ENCODE data around the gene GLT8D1. TPM values are rescaled to one million over a fixed set of nuclear protein-coding genes. Genes with fewer than 3 reads are reported as not detected.

The GLT8D1 gene
- total RNA-seq, 2 experiments from 2014 or later, result 34.0 to 35.6 TPM

DNA sequence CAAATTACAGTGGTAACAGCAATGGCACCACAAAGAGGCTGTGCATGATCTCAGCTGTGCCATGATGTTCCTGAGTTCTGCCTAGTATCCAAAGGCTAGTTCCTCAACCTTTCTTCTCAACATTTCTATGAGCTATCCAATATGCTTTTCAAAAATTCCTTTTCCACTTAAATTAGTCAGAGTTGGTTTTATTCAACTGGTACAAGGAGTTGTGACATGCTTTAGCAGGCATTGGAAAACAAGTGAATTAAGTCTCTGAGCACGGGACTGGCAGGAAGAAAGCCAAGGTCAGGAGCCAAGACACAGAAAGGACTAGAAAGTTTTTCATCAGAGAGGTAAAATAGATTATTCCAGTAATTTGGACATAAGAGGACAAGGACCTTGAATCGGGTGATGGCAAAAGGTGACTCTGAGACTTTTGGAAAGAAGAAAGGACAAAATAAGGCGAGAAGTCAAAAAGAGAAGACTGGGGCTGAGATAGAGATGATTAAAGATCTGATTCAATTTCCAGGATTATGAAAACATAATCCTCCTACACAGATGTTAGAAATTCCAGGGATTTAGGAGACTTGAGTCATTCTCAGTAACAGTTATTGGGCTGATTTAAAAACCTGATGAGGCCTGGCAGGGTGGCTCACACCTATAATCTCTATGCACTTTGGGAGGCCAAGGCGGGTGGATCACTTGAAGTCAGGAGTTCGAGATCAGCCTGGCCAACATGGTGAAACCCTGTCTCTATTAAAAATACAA is 56.0 kb downstream of the GLT8D1 start:
- CTCF ChIA-PET (ENCODE audit: unreplicated experiment), result no interaction called here
- POLR2A ChIA-PET, result interaction anchor here (1.1 kb wide), 1 partner anchor 38 kb away, joined by 3 read pairs; no protein-coding TSS in a partner anchor
- no peaks in the 10 kb centered on the region for H3K9me3 ChIP-seq (ENCODE audit: low read length)
- no peak overlapping the region for H3K4me3 ChIP-seq (ENCODE audit: low read depth, low read length, poor library complexity, severe bottlenecking)
- H3K4me2 ChIP-seq (ENCODE audit: low read length), result no peak overlapping the region
- H3K36me3 ChIP-seq (ENCODE audit: insufficient read depth, low read length), result peaks cover 93% of the 10 kb centered on the region
- no peak for TF ChIP-seq EZH2phosphoT487 (IDR thresholded peaks at IDR 0.05; ENCODE audit: borderline replicate concordance, low read depth, low read length)
- TF ChIP-seq, protein P1, sequence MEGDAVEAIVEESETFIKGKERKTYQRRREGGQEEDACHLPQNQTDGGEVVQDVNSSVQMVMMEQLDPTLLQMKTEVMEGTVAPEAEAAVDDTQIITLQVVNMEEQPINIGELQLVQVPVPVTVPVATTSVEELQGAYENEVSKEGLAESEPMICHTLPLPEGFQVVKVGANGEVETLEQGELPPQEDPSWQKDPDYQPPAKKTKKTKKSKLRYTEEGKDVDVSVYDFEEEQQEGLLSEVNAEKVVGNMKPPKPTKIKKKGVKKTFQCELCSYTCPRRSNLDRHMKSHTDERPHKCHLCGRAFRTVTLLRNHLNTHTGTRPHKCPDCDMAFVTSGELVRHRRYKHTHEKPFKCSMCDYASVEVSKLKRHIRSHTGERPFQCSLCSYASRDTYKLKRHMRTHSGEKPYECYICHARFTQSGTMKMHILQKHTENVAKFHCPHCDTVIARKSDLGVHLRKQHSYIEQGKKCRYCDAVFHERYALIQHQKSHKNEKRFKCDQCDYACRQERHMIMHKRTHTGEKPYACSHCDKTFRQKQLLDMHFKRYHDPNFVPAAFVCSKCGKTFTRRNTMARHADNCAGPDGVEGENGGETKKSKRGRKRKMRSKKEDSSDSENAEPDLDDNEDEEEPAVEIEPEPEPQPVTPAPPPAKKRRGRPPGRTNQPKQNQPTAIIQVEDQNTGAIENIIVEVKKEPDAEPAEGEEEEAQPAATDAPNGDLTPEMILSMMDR (conservative IDR thresholded peaks at IDR 0.05; ENCODE audit: low read length), result no peak
- no TSS peak for BruUV-seq (replicated peaks)
- no peak overlapping the region for H3K27ac ChIP-seq (ENCODE audit: low read depth, low read length, poor library complexity, severe bottlenecking)
- no peak overlapping the region for H2AFZ ChIP-seq (ENCODE audit: low read length)
- no peaks in the 10 kb centered on the region for H3K79me2 ChIP-seq (ENCODE audit: insufficient read depth, low read depth, low read length)
- H4K20me1 ChIP-seq (ENCODE audit: insufficient read depth, low read length), result no peaks in the 10 kb centered on the region
- DNase-seq (ENCODE audit: low spot score), result no peak
- H3K4me1 ChIP-seq (ENCODE audit: insufficient read depth, low read length, poor library complexity, severe bottlenecking), result no peaks in the 10 kb centered on the region
- no peaks in the 10 kb centered on the region for H3K9me2 ChIP-seq (ENCODE audit: insufficient read depth, low read length)
- intact Hi-C loops (cut with micrococcal nuclease; ENCODE audit: unreplicated experiment), result no loop called here

DNA sequence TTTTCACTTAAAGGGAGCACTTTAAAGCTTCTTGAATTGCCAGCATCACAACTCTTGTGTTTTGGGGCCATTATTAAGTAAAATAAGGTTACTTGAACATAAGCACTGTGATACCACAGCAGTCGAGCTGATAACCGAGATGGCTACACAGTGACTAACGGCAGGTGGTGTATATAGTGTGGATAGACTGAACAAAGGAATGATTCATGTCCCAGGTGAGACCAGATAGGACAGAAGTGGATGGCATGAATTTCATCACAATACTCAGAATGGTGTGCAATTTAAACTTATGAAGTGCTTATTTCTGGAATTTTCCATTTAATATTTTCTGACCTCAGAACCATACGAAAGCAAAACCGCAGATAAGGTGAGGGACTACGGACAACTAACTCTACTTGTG is 60.0 kb downstream of the GLT8D1 start:
- ChIA-PET CTCF (ENCODE audit: unreplicated experiment) (no interaction called here), POLR2A (no interaction called here)
- H3K9me2 ChIP-seq (ENCODE audit: insufficient read depth, low read length), result no peaks in the 10 kb centered on the region
- no peak for DNase-seq (ENCODE audit: low spot score)
- H2AFZ ChIP-seq (ENCODE audit: low read length), result no peak overlapping the region
- no peak overlapping the region for H3K4me3 ChIP-seq (ENCODE audit: low read depth, low read length, poor library complexity, severe bottlenecking)
- H3K79me2 ChIP-seq (ENCODE audit: insufficient read depth, low read depth, low read length), result no peaks in the 10 kb centered on the region
- no peaks in the 10 kb centered on the region for H4K20me1 ChIP-seq (ENCODE audit: insufficient read depth, low read length)
- H3K4me2 ChIP-seq (ENCODE audit: low read length), result no peak overlapping the region
- H3K27ac ChIP-seq (ENCODE audit: low read depth, low read length, poor library complexity, severe bottlenecking), result no peak overlapping the region
- TF ChIP-seq, protein P1 (conservative IDR thresholded peaks at IDR 0.05; ENCODE audit: low read length), result no peak
- TF ChIP-seq EZH2phosphoT487 (IDR thresholded peaks at IDR 0.05; ENCODE audit: borderline replicate concordance, low read depth, low read length), result no peak
- H3K36me3 ChIP-seq (ENCODE audit: insufficient read depth, low read length), result peaks cover 95% of the 10 kb centered on the region
- intact Hi-C loops (cut with micrococcal nuclease; ENCODE audit: unreplicated experiment), result no loop called here
- no peaks in the 10 kb centered on the region for H3K9me3 ChIP-seq (ENCODE audit: low read length)
- no peaks in the 10 kb centered on the region for H3K4me1 ChIP-seq (ENCODE audit: insufficient read depth, low read length, poor library complexity, severe bottlenecking)
- no TSS peak for BruUV-seq (replicated peaks)

Small RNA genes within 50 kb of the gene (small RNA-seq; reads per million reads assigned to genes)
- gene AC006254.2 (not detected), gene RF00569 (6,306 reads per million, percentile 100 among the genes with 10 or more reads in this experiment), gene RF01183 (not detected), gene SNORD19 (0.78 reads per million, percentile 34 among the genes with 10 or more reads in this experiment), gene SNORD19B (not detected), gene SNORD69 (1,163 reads per million, percentile 100 among the genes with 10 or more reads in this experiment)

Other genes with a start within 250 kb of the GLT8D1 start
- not detected in 2 replicates for gene STAB1, start 210.5 kb downstream of the GLT8D1 start, total RNA-seq (2014; rRNA removed; shearing (Covaris generic))
- gene STAB1, start 210.5 kb downstream of the GLT8D1 start, total RNA-seq (2022), result not detected in 2 replicates
- gene NT5DC2, start 171.9 kb downstream of the GLT8D1 start, total RNA-seq (2014; rRNA removed; shearing (Covaris generic)), result 132 and 144 TPM in 2 replicates
- gene NT5DC2, start 171.9 kb downstream of the GLT8D1 start, total RNA-seq (2022), result 110 and 118 TPM in 2 replicates
- gene UQCC5, start 169.2 kb downstream of the GLT8D1 start, total RNA-seq (2014; rRNA removed; shearing (Covaris generic)), result 12.0 and 18.4 TPM in 2 replicates
- 22.4 and 25.6 TPM in 2 replicates for gene UQCC5, start 169.2 kb downstream of the GLT8D1 start, total RNA-seq (2022)
- gene PBRM1, start 19.9 kb downstream of the GLT8D1 start, total RNA-seq (2014; rRNA removed; shearing (Covaris generic)), result 67.2 and 75.7 TPM in 2 replicates
- gene PBRM1, start 19.9 kb downstream of the GLT8D1 start, total RNA-seq (2022), result 90.8 and 91.1 TPM in 2 replicates
- gene GNL3, start 19.8 kb downstream of the GLT8D1 start, total RNA-seq (2014; rRNA removed; shearing (Covaris generic)), result 220 and 232 TPM in 2 replicates
- 147 and 182 TPM in 2 replicates for gene GNL3, start 19.8 kb downstream of the GLT8D1 start, total RNA-seq (2022)
- 46.6 and 58.1 TPM in 2 replicates for gene SPCS1, start 315 bp upstream of the GLT8D1 start, total RNA-seq (2014; rRNA removed; shearing (Covaris generic))
- 73.8 and 81.6 TPM in 2 replicates for gene SPCS1, start 315 bp upstream of the GLT8D1 start, total RNA-seq (2022)
- 27.6 and 38.6 TPM in 2 replicates for gene NEK4, start 65.1 kb upstream of the GLT8D1 start, total RNA-seq (2014; rRNA removed; shearing (Covaris generic))
- 27.5 and 29.6 TPM in 2 replicates for gene NEK4, start 65.1 kb upstream of the GLT8D1 start, total RNA-seq (2022)
- gene ITIH1, start 71.8 kb upstream of the GLT8D1 start, total RNA-seq (2014; rRNA removed; shearing (Covaris generic)), result not detected in 2 replicates
- gene ITIH1, start 71.8 kb upstream of the GLT8D1 start, total RNA-seq (2022), result not detected in 2 replicates
- gene ITIH3, start 89.0 kb upstream of the GLT8D1 start, total RNA-seq (2014; rRNA removed; shearing (Covaris generic)), result not detected in 2 replicates
- not detected in 2 replicates for gene ITIH3, start 89.0 kb upstream of the GLT8D1 start, total RNA-seq (2022)
- 2.1 and 13.3 TPM in 2 replicates for gene ITIH4, start 124.9 kb upstream of the GLT8D1 start, total RNA-seq (2014; rRNA removed; shearing (Covaris generic))
- 2.2 and 4.6 TPM in 2 replicates for gene ITIH4, start 124.9 kb upstream of the GLT8D1 start, total RNA-seq (2022)
- 0.28 and 2.7 TPM in 2 replicates for gene MUSTN1, start 129.2 kb upstream of the GLT8D1 start, total RNA-seq (2014; rRNA removed; shearing (Covaris generic))
- gene MUSTN1, start 129.2 kb upstream of the GLT8D1 start, total RNA-seq (2022), result 1.7 and 2.8 TPM in 2 replicates
- gene STIMATE, start 191.8 kb upstream of the GLT8D1 start, total RNA-seq (2014; rRNA removed; shearing (Covaris generic)), result 8.1 and 18.1 TPM in 2 replicates
- 19.0 and 24.6 TPM in 2 replicates for gene STIMATE, start 191.8 kb upstream of the GLT8D1 start, total RNA-seq (2022)